GM20000 (cell line): ENCODE measurements around the gene FRS3.

ENCODE experiments used
- DNase-seq: peaks from one replicate; pipeline ENCODE4 v3.0.0; 2012; ENCODE audit warnings: low spot score
- TF ChIP-seq, protein P1 (sequence below): IDR thresholded peaks from 2 replicates; pipeline ENCODE4 v1.5.1; 2012; ENCODE audit warnings: mild to moderate bottlenecking, control low read depth; ENCODE audit errors: extremely low read depth, missing control alignments

FRS3 gene

DNA sequence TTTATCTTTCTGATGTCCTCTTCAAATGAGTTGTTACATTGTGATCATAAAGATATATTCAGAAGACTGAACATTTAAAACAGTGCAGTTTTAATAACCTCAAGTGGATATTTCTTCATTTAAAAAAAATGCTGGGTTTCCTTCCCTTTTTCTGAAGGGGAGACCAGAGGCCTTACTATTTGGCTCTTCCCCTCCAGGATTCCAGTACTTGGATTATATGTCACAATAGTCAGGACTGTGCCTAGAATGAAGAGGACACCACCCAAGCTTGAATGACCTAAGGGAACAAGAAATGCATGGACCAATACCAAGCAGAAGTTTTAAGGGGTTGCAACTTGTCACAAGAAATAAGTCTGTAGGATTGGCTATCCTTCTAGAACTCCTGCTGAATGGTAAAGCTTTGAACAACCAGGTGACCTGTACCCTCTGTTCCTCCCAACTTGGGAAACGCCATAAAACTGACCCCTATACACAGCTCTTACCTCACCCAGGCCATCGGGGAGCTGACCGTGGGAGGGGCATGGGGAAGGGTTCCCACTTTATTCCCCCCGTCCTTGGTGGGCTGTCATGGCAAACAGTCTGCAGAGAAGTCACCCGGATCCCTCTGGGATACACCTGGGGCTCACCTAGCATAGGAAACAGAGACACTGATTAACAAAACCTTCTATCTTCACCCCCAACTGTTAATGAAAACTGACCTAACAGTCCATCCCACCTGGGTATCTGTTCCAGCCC, 2.0 kb downstream of the FRS3 start:
- TF ChIP-seq, protein P1, sequence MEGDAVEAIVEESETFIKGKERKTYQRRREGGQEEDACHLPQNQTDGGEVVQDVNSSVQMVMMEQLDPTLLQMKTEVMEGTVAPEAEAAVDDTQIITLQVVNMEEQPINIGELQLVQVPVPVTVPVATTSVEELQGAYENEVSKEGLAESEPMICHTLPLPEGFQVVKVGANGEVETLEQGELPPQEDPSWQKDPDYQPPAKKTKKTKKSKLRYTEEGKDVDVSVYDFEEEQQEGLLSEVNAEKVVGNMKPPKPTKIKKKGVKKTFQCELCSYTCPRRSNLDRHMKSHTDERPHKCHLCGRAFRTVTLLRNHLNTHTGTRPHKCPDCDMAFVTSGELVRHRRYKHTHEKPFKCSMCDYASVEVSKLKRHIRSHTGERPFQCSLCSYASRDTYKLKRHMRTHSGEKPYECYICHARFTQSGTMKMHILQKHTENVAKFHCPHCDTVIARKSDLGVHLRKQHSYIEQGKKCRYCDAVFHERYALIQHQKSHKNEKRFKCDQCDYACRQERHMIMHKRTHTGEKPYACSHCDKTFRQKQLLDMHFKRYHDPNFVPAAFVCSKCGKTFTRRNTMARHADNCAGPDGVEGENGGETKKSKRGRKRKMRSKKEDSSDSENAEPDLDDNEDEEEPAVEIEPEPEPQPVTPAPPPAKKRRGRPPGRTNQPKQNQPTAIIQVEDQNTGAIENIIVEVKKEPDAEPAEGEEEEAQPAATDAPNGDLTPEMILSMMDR, result no peak
- no peak for DNase-seq

DNA sequence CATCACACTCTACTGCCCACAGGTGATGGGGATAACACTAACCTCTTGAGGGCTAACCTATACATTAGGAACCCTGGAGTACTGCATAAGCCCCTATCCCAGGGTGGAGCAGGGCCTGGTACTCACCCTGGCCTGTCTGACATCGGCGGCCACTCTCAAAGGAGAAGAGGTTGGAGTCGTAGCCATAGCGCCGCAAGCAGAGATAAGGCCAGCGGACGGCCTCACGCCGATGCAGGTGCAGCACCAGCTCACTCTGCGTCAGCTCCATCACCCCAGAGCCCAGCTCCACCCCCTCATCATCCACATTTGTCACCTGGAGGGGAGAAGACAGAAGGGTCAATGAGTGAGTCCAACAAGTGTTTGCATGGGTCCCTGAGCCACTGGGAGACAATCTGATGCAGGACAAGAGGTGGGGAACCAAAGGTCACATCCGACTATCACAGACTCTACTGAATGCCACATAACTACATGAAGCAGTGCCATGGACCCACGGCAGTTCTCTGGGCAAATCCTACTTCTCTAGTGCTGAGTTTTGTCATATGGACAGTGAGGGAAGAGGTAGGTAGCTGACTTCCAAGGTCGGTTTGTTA, 4.3 kb downstream of the FRS3 start:
- no peak for DNase-seq
- TF ChIP-seq, protein P1, result no peak

DNA sequence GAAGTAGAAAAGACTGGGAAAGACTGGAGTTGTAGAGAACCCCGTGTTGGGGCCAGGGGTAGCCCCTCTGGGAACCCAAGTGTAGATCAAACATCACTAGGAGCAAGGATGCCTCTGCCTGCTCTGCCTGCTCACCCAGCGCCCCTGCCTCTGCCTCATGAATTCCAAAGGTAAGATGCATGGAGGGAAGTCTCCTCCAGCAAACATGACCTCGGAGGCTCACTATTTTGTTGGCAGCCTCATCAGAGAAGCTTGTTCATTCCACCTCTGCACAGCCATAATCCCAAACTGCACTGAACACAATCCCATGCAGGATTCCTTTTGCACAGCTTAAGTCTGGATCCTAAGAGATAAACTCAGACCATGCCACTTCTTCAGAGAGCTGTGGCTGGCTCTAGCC, 4.9 kb downstream of the FRS3 start:
- no peak for DNase-seq
- TF ChIP-seq, protein P1, result no peak

DNA sequence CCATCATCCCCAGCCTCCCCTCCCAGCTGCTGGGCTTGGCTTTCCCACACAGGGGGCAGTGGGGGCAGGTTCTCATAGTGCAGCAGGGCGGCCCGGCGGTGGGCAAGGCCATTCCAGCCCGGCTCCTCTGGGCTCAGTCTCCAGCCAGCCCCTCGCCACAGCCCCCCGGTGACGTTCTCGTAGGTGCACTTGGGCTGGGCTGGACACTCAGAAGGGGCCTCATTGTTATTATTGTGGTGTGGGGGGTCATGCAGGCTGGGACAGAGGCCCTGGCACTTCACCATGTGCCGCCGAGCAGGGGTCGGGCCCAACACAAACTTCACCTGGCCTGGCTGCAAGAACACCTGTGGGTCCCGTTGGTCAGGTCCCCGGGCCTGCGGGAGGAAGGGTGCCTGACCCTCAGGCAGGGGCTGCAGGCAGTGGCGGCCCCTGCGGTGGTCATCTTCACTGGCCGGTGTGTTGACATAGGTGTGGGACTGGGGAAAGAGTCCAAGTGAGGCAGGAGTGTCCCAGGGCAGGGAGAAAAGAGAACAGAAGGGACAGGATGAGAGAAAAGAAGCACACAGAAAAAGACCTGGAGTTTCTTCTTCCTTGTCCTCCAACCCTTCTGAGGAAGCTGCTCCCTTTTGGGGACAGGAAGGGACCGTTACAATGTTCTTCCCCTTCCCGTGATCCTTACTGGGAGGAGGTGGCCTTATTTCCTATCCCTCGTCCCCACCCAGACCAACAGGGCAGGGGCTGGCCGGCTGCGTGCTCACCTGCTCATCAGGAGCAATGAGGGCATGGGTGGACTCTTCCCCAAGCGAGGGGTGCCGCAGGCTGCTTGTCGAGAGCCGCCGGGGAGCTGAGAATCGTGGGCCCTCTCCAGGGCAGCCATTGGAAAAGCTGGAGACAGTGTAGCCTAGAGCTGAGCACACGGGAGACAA, 8.4 kb downstream of the FRS3 start:
- no peak for DNase-seq
- TF ChIP-seq, protein P1, result no peak

DNA sequence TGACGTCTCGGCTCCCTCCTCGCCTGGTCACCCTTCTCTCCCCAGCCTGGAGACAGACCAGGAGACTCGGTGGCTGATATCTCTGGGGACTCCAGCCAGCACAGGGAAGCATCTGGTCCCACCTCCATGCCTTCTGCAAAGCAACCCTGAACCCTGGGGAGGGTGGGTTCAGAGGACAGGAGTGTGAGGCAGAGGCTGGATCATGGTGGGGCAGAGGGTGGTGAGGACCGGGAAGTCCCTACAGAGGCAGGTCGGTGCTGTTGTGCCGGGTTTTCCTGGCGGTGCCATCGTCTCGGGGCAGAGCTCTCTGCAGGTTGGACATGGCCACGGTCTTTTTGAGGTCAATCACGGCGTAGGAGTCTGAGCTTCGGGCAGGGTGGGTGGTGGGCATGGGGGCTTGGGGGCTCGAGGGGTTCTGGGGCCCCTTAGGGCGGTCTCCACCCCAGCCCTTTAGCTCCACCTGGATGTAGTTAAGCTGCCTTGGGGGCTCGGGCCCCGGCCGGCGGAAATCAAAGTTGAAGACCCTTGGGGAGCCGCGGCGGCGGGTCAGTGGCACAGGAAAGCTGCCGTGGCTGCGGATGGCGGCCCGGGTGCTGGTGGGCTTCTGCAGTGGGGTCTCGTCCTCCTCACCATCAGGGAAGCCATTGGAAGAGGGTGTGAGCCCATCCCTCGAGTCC, 9.2 kb downstream of the FRS3 start:
- TF ChIP-seq, protein P1, result no peak
- DNase-seq, result no peak

DNA sequence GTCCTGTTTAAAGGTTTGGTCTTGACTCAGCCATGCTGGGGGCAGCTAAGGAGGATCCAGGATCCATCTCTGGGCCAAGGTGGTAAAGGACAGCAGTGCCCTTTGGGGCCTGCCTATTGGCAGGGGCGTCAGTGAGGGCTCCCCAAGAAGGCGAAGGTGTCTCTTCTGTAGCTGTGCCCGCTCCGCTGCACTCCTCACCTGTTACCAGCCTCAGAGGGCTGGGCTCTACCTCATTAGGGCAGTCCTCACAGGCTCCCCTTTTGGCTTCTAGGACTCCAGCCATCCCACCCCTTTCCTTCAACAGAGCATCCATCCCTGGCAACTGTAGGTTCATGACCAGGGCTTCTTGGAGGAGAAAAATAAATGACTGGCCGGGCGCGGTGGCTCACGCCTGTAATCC, 10.3 kb downstream of the FRS3 start:
- TF ChIP-seq, protein P1, result no peak
- no peak for DNase-seq
